Right hindlimb (tissue), 1 donor: Measurements from ENCODE around the gene SPATS2L.

Experiments used
- DNase-seq: peaks from one replicate; pipeline ENCODE4 v3.0.0-alpha.2; 2018

The SPATS2L gene

GRCh38 chr2:200448455-200448854 lies 142.0 kb downstream of the SPATS2L start:
- DNase-seq = no peak

- no peak for DNase-seq
Measured at GRCh38 chr2:200449149-200449548, 142.7 kb downstream of the SPATS2L start.

- DNase-seq = no peak
Measured at GRCh38 chr2:200450288-200450687, 143.8 kb downstream of the SPATS2L start.

- DNase-seq = no peak
Measured at GRCh38 chr2:200451511-200451910, 145.0 kb downstream of the SPATS2L start.

DNA sequence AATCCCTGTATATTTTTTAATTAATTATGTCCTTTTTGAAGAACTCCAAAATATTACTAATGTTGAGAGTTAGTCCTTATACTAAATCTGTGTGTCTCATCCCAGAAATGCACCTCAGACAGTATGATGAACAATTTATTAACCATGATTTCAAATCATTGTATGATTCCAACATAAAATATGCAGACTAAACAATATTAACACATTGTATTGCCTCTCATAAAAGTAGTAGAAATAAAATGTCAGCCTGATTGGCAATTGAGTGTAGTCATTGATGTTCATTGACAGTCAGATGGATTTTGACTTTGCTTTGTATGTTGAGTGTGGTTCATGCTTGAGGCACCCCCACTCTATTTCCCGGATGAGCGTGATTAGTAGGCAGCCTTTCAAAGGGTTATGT lies 145.9 kb downstream of the SPATS2L start:
- DNase-seq = no peak

- no peak for DNase-seq
Measured at GRCh38 chr2:200453142-200453852, 146.8 kb downstream of the SPATS2L start.

- no peak for DNase-seq
Measured at GRCh38 chr2:200453853-200454534, 147.5 kb downstream of the SPATS2L start.

DNA sequence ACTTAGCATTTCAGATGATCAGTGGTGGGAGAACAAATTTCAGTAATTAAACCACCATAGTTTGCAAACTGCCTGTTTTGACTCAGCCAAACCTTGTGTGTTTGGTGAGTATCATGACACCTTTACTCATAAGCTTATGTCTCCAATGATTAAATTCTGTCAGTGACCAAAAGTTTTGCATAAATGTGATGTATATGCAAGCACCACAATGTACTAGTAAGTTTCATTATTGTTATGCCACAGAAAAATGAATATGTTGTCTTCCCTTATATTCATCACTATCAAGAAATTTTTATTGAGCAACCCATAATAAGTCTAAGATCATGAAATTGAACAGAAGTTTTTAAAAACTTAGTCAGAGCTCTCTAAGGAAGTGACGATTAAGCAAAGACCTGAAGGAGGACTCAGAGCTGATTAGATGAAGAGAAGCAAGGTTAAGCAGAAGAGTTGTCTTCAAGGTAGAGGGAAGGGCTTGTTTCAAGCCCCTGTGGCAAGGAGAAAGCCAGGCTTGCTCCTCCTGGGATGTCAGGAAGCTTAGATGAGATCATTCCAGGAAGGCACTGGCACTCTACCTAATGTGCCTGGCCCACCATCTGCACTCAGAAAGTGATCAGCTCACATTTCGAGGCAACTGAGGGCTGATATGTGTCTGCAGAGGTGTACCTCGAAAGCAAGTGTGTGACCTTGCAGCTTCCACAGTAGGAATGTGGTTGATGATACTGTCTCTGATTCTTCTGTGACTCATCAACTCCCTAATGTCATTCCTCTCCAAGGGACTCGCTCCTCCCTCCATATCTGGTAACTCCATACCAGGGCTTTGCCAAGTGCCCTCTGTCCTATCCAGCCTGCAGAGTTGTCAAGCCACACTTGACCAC lies 148.7 kb downstream of the SPATS2L start:
- no peak for DNase-seq

DNA sequence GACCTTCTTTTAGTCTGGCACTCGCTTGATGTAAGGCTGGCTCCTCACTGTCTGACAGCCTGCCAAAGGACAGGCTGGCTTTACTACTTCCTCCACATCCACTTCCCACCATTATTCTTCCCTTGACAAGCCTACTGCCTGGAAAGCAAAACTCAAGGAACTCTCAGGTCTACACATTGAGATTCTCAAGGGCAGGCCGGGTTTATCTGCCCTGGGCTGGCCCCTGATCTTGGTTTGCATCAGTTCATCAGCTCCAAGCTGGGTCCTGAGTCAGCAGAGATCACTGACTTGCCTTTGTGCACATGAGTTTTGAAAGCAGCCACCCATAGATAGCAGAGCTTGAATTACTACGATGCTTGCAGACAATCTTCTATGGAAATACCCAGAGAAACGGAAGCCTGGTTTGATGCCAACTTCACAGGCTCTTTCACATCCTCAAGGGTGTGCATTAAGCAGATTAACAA lies 149.5 kb downstream of the SPATS2L start:
- no peak for DNase-seq

DNA sequence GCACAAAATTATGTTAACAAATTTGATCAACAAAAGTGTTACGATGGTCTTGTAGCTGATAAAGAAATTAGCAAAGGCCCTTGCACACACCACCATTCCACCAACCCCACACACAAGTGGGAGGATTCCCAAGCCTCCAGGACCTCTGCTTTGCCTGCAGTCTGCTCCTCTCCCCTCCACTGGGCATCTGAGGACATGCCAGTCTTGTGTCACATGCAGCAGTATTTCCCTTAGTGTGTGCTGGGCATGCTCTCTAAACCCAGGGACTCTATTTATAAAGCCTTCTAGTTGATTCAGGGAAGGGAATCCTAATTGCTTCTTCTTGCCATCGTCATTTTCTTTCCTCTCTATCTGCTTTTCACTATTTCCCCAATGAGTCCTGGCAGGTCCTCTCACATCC lies 150.1 kb downstream of the SPATS2L start:
- DNase-seq = no peak

DNA sequence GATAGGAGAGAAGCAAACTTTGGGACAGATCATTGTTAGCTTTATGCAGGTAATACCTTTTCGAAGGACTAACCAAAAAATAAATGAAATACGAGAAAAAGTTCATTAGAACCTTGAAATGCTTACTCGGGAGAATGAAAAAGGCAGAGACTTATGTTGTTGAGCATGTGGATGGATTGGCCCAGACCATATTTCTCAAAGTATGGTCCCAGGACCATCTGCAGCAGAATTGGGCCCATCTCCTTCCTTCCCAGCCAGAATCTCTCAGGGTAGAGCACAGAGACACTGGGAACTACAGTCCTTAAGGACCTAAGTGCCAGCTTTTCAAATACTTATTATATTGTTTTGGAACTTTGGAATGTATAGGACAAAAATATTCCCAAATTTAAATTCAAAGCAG lies 152.6 kb downstream of the SPATS2L start:
- DNase-seq = no peak

GRCh38 chr2:200461846-200462710 lies 155.6 kb downstream of the SPATS2L start:
- no peak for DNase-seq

DNA sequence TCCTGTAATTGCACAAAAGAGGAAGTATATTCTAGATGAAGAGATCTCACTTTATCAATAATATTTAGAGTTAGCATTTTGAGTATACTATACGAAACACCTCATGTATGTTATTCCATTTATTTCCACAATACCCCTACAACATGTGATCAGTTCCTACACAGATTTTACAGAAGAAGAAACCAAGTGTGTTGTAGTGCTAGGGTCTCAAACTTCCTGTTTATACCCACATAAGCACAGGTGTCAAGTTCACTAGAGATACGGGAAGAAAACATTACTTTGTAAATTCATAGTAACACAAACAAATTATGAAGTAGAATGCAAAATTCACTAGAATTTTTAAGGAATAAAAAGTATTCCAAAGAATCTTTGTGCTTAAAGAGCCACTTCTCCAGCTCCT lies 157.0 kb downstream of the SPATS2L start:
- no peak for DNase-seq

DNA sequence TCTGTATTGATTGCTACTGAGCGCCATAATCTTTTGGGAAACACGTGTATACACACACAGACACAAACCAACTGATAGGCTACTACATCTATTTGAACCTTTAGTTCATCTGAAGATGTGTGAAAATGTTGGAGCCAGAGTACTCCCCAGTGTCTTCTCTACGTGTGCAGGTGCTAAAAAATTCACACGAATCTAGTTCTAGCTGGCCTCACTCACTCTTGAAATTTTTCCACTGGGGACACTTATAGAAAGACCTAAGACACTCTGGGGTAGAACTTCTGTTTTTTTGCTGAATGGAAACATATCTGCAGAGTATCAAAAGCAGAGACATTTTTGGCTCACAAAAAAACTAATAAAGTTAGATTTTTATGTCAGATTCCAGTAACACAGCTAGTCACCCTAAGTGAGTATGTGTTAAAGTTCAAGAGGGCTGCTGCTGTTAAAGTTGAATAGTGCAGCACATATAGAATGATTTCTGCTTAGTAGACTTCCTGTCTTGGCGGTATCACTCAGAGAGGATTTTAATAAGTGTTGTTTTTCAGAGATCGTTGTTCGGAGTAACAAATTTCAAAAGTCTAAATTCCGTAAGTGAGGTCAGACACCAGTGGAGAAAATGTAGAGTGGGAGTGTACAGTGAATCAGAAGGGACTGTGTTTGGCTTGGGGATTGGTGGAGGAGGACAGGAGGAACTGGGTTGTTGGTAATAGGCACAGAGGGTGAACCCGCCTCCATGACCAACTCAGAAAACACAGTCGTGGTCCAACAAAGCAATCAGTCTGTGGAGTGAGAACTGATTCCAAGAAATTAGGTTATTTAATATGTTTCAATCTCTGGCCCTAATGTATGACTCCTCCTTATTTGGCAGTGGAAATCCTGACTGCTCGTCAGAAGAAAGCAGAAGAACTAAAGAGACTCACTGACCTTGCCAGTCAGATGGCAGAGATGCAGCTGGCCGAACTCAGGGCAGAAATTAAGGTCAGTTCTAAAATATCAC lies 160.2 kb downstream of the SPATS2L start:
- DNase-seq = peak; percentile 78

- DNase-seq = no peak
Measured at GRCh38 chr2:200467806-200468681, 161.6 kb downstream of the SPATS2L start.

DNA sequence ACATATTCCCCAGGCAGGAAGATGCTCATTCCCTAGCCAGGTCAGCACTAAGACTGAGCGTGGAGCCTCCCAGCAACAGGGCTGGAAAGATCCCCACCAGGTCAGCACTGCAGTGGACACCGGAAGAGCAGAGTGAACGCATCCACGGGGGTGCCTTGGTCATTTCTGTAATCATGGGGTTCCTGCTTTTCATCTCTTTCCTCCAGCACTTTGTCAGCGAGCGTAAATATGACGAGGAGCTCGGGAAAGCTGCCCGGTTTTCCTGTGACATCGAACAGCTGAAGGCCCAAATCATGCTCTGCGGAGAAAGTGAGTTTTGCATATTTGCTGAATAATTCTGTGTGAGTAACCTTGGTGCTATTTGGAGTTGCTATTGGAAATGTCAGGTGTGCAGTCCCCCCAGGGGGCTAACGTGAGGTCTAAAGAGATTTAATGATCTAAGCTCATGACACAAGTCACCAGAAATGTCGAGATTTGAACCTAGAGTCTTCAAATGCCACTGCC lies 163.3 kb downstream of the SPATS2L start:
- peak; percentile 55 for DNase-seq

DNA sequence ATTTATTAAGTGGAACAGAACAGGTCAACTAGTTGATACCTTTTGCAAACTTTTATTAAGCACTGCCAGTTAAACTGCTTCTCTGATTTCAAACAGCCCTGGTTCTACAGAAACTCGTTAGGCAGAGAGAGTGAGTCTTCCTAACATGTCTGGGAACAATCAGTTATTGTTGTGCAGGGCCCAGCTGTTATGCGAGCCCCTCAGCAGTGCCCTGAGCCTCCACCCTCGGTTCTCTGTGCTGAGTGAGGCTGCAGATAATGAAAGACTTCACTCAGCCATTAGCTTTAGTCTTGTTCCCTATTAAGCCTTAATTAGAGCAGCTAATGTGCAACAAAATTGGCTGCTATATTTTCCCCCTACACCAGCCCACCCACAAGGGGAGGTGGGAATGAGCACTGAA lies 163.7 kb downstream of the SPATS2L start:
- no peak for DNase-seq

- DNase-seq = no peak
Measured at GRCh38 chr2:200471324-200471848, 164.9 kb downstream of the SPATS2L start.

- no peak for DNase-seq
Measured at GRCh38 chr2:200471928-200472645, 165.6 kb downstream of the SPATS2L start.
